ENCODE measurements around the gene CTDSPL. TPM values are rescaled to one million over a fixed set of nuclear protein-coding genes. Genes with fewer than 3 reads are reported as not detected.

Gene CTDSPL
- total and polyA plus RNA-seq, 2 of the 8 experiments (the other 6 are each of a cell fraction or from before 2014, with no cell fraction given) = 20.3 to 42.2 TPM

DNA sequence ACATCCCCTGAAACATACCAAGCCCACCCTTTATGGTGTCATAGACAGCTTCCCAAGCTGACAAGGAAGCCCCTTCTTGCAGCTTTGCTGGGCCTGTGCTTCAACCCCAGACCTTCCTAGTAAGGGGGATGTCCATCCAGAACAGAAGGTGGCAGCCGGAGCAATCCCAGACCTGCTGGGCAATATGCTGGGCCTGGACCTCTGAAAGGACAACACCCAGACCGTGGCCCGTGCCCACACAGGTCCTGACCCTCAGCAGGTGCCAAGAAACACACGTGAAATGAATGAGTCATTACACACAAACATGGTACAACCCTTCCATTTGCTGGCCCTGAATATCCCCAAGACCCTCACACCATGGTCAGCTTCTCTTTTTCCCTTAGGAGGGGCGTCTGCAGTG lies 109.1 kb downstream of the CTDSPL start:
- Histone ChIP-seq H3K18ac (ENCODE audit: extremely low read depth, low read length) (no peak overlapping the region), H3K4me1 (replicated peaks in 1 of 4; ENCODE audit: control insufficient read depth in 3 of 4, insufficient read depth in 4 of 4, low read length in 3 of 4) (peaks cover 0 to 3% (median 0%) of the 10 kb centered on the region in 4 experiments; a peak in 1 of 7 replicates), H2BK120ac (replicated peaks; ENCODE audit: low read depth, low read length) (no peak overlapping the region), H4K8ac (ENCODE audit: extremely low read depth, insufficient read depth, low read length) (peak overlapping the region; percentile 26; the same call in 1 of the 2 replicates), H3K36me3 (ENCODE audit: control insufficient read depth in 2 of 4, insufficient read depth in 4 of 4, low read length in 3 of 4) (peaks cover 0 to 3% (median under 1%) of the 10 kb centered on the region in 4 experiments; a peak in 4 of 8 replicates), H3K14ac (ENCODE audit: insufficient read length) (no peak overlapping the region), H3K4me2 (ENCODE audit: insufficient read depth in 1 of 2, low read depth in 2 of 2, low read length in 2 of 2) (no peak overlapping the region), H4K91ac (replicated peaks; ENCODE audit: insufficient read length, low read length) (no peak overlapping the region), H3K23ac (ENCODE audit: insufficient read length) (no peak overlapping the region), H2AK5ac (ENCODE audit: low read depth, low read length) (no peak overlapping the region), H3K23me2 (ENCODE audit: low read depth, low read length) (no peaks in the 10 kb centered on the region), H3K9ac (replicated peaks in 1 of 4; ENCODE audit: extremely low read depth in 1 of 4, low read depth in 3 of 4, low read length in 3 of 4) (no peak overlapping the region), H3K79me1 (ENCODE audit: low read depth, low read length) (no peaks in the 10 kb centered on the region), H3K27me3 (replicated peaks in 1 of 4; ENCODE audit: control insufficient read depth in 3 of 4, extremely low read depth in 1 of 4, insufficient read depth in 3 of 4, low read length in 3 of 4) (no peaks in the 10 kb centered on the region), H4K20me1 (replicated peaks in 1 of 2; ENCODE audit: control insufficient read depth in 1 of 2, insufficient read depth in 2 of 2, low read length in 2 of 2) (peaks cover 0 to 2% of the 10 kb centered on the region in 2 experiments), H3K56ac (replicated peaks; ENCODE audit: insufficient read length, low read depth, low read length) (no peak overlapping the region), H3K4ac (replicated peaks; ENCODE audit: insufficient read length, low read depth, low read length) (no peak overlapping the region), H3K9me3 (ENCODE audit: insufficient read depth in 2 of 2, low read depth in 1 of 2, low read length in 1 of 2) (no peaks in the 10 kb centered on the region), H3K27ac (ENCODE audit: low read depth, low read length) (no peak overlapping the region), H2BK20ac (ENCODE audit: low read length) (no peak overlapping the region), H3K4me3 (ENCODE audit: extremely low read depth in 1 of 4, insufficient read depth in 2 of 4, low read depth in 3 of 4, low read length in 4 of 4) (no peak overlapping the region), H2BK15ac (ENCODE audit: low read length) (no peak overlapping the region), H3K79me2 (ENCODE audit: control insufficient read depth in 1 of 2, insufficient read depth in 2 of 2, low read length in 2 of 2) (no peaks in the 10 kb centered on the region), H4K5ac (ENCODE audit: insufficient read length, low read depth, low read length) (no peak overlapping the region), H2AFZ (ENCODE audit: low read length) (no peak overlapping the region), H2BK5ac (ENCODE audit: low read depth, low read length) (no peak overlapping the region; the same call in 1 of the 2 replicates), H2BK12ac (ENCODE audit: low read depth, low read length) (no peak overlapping the region)
- WGBS, 2 experiments (ENCODE audit: extremely low coverage in 1 of 2, insufficient coverage in 1 of 2, insufficient read length in 1 of 2, insufficient replicate concordance in 2 of 2, low coverage in 1 of 2, low lambda C conversion rate in 2 of 2, missing lambda C conversion rate in 1 of 2) = 87% methylated on average over 5 of the region's 5 CpGs; no CpG with 5 or more reads in 1 of the 2 experiments
- POLR2A ChIA-PET (ENCODE audit: partially characterized antibody) = no interaction called here
- DNase-seq (ENCODE audit: low read depth in 1 of 2, low spot score in 2 of 2) = no peak
- CTCF ChIA-PET (ENCODE audit: partially characterized antibody) = interaction anchor here (0.8 to 8.3 kb wide), 6 partner anchors 9 to 152 kb away, joined by 3 to 134 read pairs (median 4); partner anchors contain the start of gene VILL
- no peak for FAIRE-seq
- TF ChIP-seq JUN (IDR thresholded peaks at IDR 0.05; ENCODE audit: low read depth, low read length) = no peak
- TF ChIP-seq KDM5A (IDR thresholded peaks at IDR 0.05; ENCODE audit: low read length) = no peak
- TF ChIP-seq CBX8 (IDR thresholded peaks at IDR 0.05; ENCODE audit: borderline replicate concordance, low read depth, low read length) = no peak
- no peak for TF ChIP-seq SRF (IDR thresholded peaks at IDR 0.05; ENCODE audit: low read depth, low read length)
- no peak for TF ChIP-seq CHD1 (IDR thresholded peaks at IDR 0.05; ENCODE audit: low read depth, low read length)
- TF ChIP-seq, protein P1, sequence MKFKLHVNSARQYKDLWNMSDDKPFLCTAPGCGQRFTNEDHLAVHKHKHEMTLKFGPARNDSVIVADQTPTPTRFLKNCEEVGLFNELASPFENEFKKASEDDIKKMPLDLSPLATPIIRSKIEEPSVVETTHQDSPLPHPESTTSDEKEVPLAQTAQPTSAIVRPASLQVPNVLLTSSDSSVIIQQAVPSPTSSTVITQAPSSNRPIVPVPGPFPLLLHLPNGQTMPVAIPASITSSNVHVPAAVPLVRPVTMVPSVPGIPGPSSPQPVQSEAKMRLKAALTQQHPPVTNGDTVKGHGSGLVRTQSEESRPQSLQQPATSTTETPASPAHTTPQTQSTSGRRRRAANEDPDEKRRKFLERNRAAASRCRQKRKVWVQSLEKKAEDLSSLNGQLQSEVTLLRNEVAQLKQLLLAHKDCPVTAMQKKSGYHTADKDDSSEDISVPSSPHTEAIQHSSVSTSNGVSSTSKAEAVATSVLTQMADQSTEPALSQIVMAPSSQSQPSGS (IDR thresholded peaks at IDR 0.05; ENCODE audit: low read length) = no peak
- no peak for TF ChIP-seq JUND (IDR thresholded peaks at IDR 0.05; ENCODE audit: low read length)
- no peak for TF ChIP-seq RFX5 (IDR thresholded peaks at IDR 0.05; ENCODE audit: borderline replicate concordance, low read depth, low read length)
- no peak for TF ChIP-seq SP2 (IDR thresholded peaks at IDR 0.05; ENCODE audit: low read length)
- no peak for TF ChIP-seq SIN3A (conservative IDR thresholded peaks at IDR 0.05 in 1 of 2, IDR thresholded peaks at IDR 0.05 in 1 of 2; ENCODE audit: low read depth in 1 of 2, low read length in 2 of 2)
- TF ChIP-seq CEBPB (IDR thresholded peaks at IDR 0.05; ENCODE audit: low read depth, low read length) = no peak
- no peak for TF ChIP-seq RBBP5 (IDR thresholded peaks at IDR 0.05; ENCODE audit: borderline replicate concordance, low read depth, low read length)
- no peak for TF ChIP-seq EGR1 (IDR thresholded peaks at IDR 0.05; ENCODE audit: borderline replicate concordance, low read depth, low read length)
